Tibial artery (tissue), 4 donors: ENCODE measurements around the gene NOS2.

Experiments
- DNase-seq, 2 donors: peaks; one replicate each; pipeline ENCODE4 v3.0.0-alpha.2; 2019
- H3K27ac ChIP-seq, 2 donors: fragments of 200-600 bp; sonication (generic) in 1 of 2; 1 replicate in 1 of 2; 2 replicates in 1 of 2; pipeline ENCODE4 v1.5.1; 2018 to 2019; ENCODE audit warnings: mild to moderate bottlenecking in 1 of 2
- H3K27me3 ChIP-seq, 2 donors: fragments of 200-600 bp; sonication (generic) in 1 of 2; one replicate each; pipeline versions ENCODE4 v1.5.1 to v1.6.0; 2016 to 2019
- H3K36me3 ChIP-seq, 3 donors: fragments of 200-600 bp; sonication (generic) in 2 of 3; one replicate each; pipeline ENCODE4 v1.5.1; 2016 to 2019; ENCODE audit warnings: mild to moderate bottlenecking in 2 of 3
- H3K4me1 ChIP-seq, 4 donors: fragments of 200-600 bp; sonication (generic) in 2 of 4; 1 replicate in 3 of 4; 2 replicates in 1 of 4; pipeline ENCODE4 v1.5.1; 2016 to 2019
- H3K4me3 ChIP-seq, 2 donors: fragments of 200-600 bp; sonication (generic) in 1 of 2; 1 replicate in 1 of 2; 2 replicates in 1 of 2; pipeline ENCODE4 v1.5.1; 2018 to 2019; ENCODE audit warnings: mild to moderate bottlenecking in 2 of 2
- H3K9me3 ChIP-seq, 3 donors: fragments of 200-600 bp; sonication (generic) in 1 of 3; one replicate each; pipeline ENCODE4 v1.5.1; 2016 to 2019
- intact Hi-C: fragments of 100-400 bp; cut with DNase I; formaldehyde crosslinking; loops from one replicate; pipeline ENCODE4 v1.15.0; 2023; ENCODE audit warnings: low total_unique reads
- TF ChIP-seq, protein P1 (sequence below), 2 experiments: fragments of 200-600 bp in 1 of 2; fragments of 450-650 bp in 1 of 2; IDR thresholded peaks; one replicate each; pipeline ENCODE4 v1.5.1; 2017 to 2019; ENCODE audit warnings: antibody characterized with exemption in 2 of 2, mild to moderate bottlenecking in 1 of 2, moderate library complexity in 1 of 2

The NOS2 gene

DNA sequence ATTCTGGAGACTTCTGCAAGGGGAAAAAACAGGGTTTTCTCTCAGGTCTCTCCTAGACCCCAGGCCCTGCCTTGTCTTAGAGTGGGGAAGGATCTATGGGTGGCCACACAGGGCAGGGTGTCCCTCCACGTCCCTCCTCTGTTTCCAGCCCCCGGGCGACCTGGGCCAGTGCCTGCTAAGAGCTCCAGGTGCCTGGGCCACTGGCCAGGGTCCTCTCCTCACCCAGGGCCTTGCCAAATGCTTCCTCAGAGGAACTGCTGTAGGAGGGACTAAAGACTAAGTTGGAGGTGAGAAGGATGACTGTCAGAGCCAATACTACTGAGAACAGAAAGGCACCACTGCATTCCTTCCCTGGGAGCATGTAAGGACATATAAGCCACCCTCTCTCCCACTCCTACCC lies 11.4 kb downstream of the NOS2 start:
- no peaks in the 10 kb centered on the region for H3K36me3 ChIP-seq
- intact Hi-C loops = no loop called here
- H3K4me1 ChIP-seq = peaks cover 0 to 12% (median 11%) of the 10 kb centered on the region in 4 donors
- H3K4me3 ChIP-seq = no peak overlapping the region
- H3K27ac ChIP-seq = no peak overlapping the region
- H3K9me3 ChIP-seq = no peaks in the 10 kb centered on the region
- TF ChIP-seq, protein P1, sequence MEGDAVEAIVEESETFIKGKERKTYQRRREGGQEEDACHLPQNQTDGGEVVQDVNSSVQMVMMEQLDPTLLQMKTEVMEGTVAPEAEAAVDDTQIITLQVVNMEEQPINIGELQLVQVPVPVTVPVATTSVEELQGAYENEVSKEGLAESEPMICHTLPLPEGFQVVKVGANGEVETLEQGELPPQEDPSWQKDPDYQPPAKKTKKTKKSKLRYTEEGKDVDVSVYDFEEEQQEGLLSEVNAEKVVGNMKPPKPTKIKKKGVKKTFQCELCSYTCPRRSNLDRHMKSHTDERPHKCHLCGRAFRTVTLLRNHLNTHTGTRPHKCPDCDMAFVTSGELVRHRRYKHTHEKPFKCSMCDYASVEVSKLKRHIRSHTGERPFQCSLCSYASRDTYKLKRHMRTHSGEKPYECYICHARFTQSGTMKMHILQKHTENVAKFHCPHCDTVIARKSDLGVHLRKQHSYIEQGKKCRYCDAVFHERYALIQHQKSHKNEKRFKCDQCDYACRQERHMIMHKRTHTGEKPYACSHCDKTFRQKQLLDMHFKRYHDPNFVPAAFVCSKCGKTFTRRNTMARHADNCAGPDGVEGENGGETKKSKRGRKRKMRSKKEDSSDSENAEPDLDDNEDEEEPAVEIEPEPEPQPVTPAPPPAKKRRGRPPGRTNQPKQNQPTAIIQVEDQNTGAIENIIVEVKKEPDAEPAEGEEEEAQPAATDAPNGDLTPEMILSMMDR (IDR thresholded peaks at IDR 0.05) = no peak
- peaks cover 0 to 18% of the 10 kb centered on the region in 2 donors for H3K27me3 ChIP-seq
- DNase-seq = no peak

GRCh38 chr17:27783440-27784350 lies 16.6 kb downstream of the NOS2 start:
- no peak for DNase-seq

GRCh38 chr17:27782791-27783206 lies 17.5 kb downstream of the NOS2 start:
- H3K9me3 ChIP-seq = no peaks in the 10 kb centered on the region
- DNase-seq = no peak

More at GRCh38 chr17:27783440-27784350, 16.6 kb downstream of the NOS2 start:
- TF ChIP-seq, protein P1 (IDR thresholded peaks at IDR 0.05) = no peak
- Histone ChIP-seq H3K27me3 (no peaks in the 10 kb centered on the region), H3K4me3 (no peak overlapping the region), H3K4me1 (no peaks in the 10 kb centered on the region), H3K9me3 (no peaks in the 10 kb centered on the region), H3K36me3 (no peaks in the 10 kb centered on the region), H3K27ac (no peak overlapping the region)
- intact Hi-C loops = no loop called here

GRCh38 chr17:27780828-27781404 lies 19.4 kb downstream of the NOS2 start:
- no peak for DNase-seq
- H3K9me3 ChIP-seq = no peaks in the 10 kb centered on the region
- H3K27ac ChIP-seq = no peak overlapping the region
- intact Hi-C loops = no loop called here
- H3K27me3 ChIP-seq = no peaks in the 10 kb centered on the region
- no peaks in the 10 kb centered on the region for H3K4me1 ChIP-seq
- no peaks in the 10 kb centered on the region for H3K36me3 ChIP-seq
- H3K4me3 ChIP-seq = no peak overlapping the region
- TF ChIP-seq, protein P1 (IDR thresholded peaks at IDR 0.05) = no peak

More at GRCh38 chr17:27782791-27783206, 17.5 kb downstream of the NOS2 start:
- H3K4me1 ChIP-seq = no peaks in the 10 kb centered on the region
- H3K27me3 ChIP-seq = no peaks in the 10 kb centered on the region
- no peak overlapping the region for H3K27ac ChIP-seq
- no peak overlapping the region for H3K4me3 ChIP-seq
- intact Hi-C loops = no loop called here
- no peaks in the 10 kb centered on the region for H3K36me3 ChIP-seq
- TF ChIP-seq, protein P1 (IDR thresholded peaks at IDR 0.05) = no peak

GRCh38 chr17:27780092-27780827 lies 20.1 kb downstream of the NOS2 start:
- Histone ChIP-seq H3K9me3 (no peaks in the 10 kb centered on the region), H3K36me3 (no peaks in the 10 kb centered on the region), H3K27ac (no peak overlapping the region), H3K27me3 (no peaks in the 10 kb centered on the region), H3K4me1 (no peaks in the 10 kb centered on the region), H3K4me3 (no peak overlapping the region)
- intact Hi-C loops = no loop called here
- no peak for DNase-seq
- TF ChIP-seq, protein P1 (IDR thresholded peaks at IDR 0.05) = no peak
